Endothelial cell of umbilical vein (primary cell): ENCODE measurements around the gene MBTPS1. TPM values are rescaled to one million over a fixed set of nuclear protein-coding genes. Genes with fewer than 3 reads are reported as not detected.

Source experiments
- BruUV-seq: library from RNA; stranded (reverse); fragments of 400-500 nt; replicated peaks from 2 replicates; lab custom pipeline; 2021; lab: Mats Ljungman, UMichigan
- CTCF ChIA-PET: fragments of 300-600, 350-600 bp; sonication (Branson Sonifier 250); formaldehyde crosslinking; loops from one replicate; lab custom pipeline; 2021; ENCODE audit warnings: antibody characterized with exemption, inconsistent platforms; lab: Charles Lee
- POLR2A ChIA-PET: fragments of 300-600, 350-600 bp; sonication (Branson Sonifier 250); formaldehyde crosslinking; loops from one replicate; lab custom pipeline; 2021; ENCODE audit warnings: antibody characterized with exemption, inconsistent platforms; lab: Charles Lee
- DNase-seq: peaks from one replicate; pipeline ENCODE4 v3.0.0-alpha.2; 2011; ENCODE audit warnings: low read depth, low spot score
- FAIRE-seq: peaks from 2 replicates; lab custom pipeline; 2011; peaks lifted over from hg19 to GRCh38; lab: Jason Lieb, UNC
- H2AFZ ChIP-seq: 2 replicates; pipeline ENCODE4 v1.6.0; 2012; ENCODE audit warnings: low read depth, low read length, control low read depth, inconsistent platforms
- H3K27ac ChIP-seq: 2 replicates; pipeline ENCODE4 v1.5.1; 2011; ENCODE audit warnings: low read depth, mild to moderate bottlenecking, control low read depth, low read length, moderate library complexity; ENCODE audit not compliant: insufficient read depth
- H3K27me3 ChIP-seq, 2 experiments: 2 replicates each; pipeline versions ENCODE4 v1.6.0 to v1.6.1; 2011; ENCODE audit warnings: low read length in 2 of 2, mixed read lengths in 1 of 2; ENCODE audit not compliant: control insufficient read depth in 2 of 2, insufficient read depth in 2 of 2
- H3K36me3 ChIP-seq, 2 experiments: 2 replicates in 1 of 2; 3 replicates in 1 of 2; pipeline ENCODE4 v1.5.1; 2011; ENCODE audit warnings: low read length in 2 of 2, mild to moderate bottlenecking in 1 of 2, moderate library complexity in 1 of 2; ENCODE audit not compliant: control insufficient read depth in 2 of 2, insufficient read depth in 2 of 2; ENCODE audit errors: extremely low read depth in 1 of 2
- H3K4me1 ChIP-seq: 3 replicates; pipeline ENCODE4 v1.5.1; 2011; ENCODE audit warnings: mild to moderate bottlenecking, low read length; ENCODE audit not compliant: control insufficient read depth, insufficient read depth; ENCODE audit errors: extremely low read depth
- H3K4me2 ChIP-seq: 2 replicates; pipeline ENCODE4 v1.6.1; 2011; ENCODE audit warnings: low read length, control low read depth, mixed read lengths; ENCODE audit not compliant: insufficient read depth
- H3K4me3 ChIP-seq, 3 experiments: fragments of 200-600 bp in 1 of 3; sonication (generic), shearing (Covaris generic) in 1 of 3; replicated peaks in 1 of 3; 2 replicates each; pipeline ENCODE4 v1.5.1; 2011 to 2016; ENCODE audit warnings: control low read depth in 3 of 3, low read length in 3 of 3, mild to moderate bottlenecking in 2 of 3, inconsistent platforms in 1 of 3, low read depth in 1 of 3, moderate library complexity in 1 of 3; ENCODE audit not compliant: insufficient read depth in 1 of 3
- H3K79me2 ChIP-seq: 2 replicates; pipeline ENCODE4 v1.6.0; 2012; ENCODE audit warnings: low read length, inconsistent platforms; ENCODE audit not compliant: control insufficient read depth, insufficient read depth
- H3K9ac ChIP-seq: replicated peaks from 2 replicates; pipeline ENCODE3; 2011; ENCODE audit warnings: low read length, control low read depth; ENCODE audit not compliant: insufficient read depth; ENCODE audit errors: extremely low read depth
- H3K9me1 ChIP-seq: replicated peaks from 3 replicates; pipeline ENCODE4 v1.6.0; 2011; ENCODE audit warnings: mild to moderate bottlenecking, low read length; ENCODE audit not compliant: control insufficient read depth, insufficient read depth; ENCODE audit errors: extremely low read depth
- H3K9me3 ChIP-seq: replicated peaks from 2 replicates; pipeline ENCODE4 v1.5.1; 2012; ENCODE audit warnings: low read length, inconsistent platforms; ENCODE audit not compliant: control insufficient read depth, insufficient read depth
- H4K20me1 ChIP-seq: replicated peaks from 2 replicates; pipeline ENCODE3; 2011; ENCODE audit warnings: mild to moderate bottlenecking, low read length; ENCODE audit not compliant: control insufficient read depth, insufficient read depth; ENCODE audit errors: extremely low read depth
- FOS ChIP-seq: IDR thresholded peaks from 2 replicates; pipeline ENCODE4 v1.6.1; 2011; ENCODE audit warnings: mild to moderate bottlenecking, low read length, moderate library complexity, borderline replicate concordance; ENCODE audit not compliant: insufficient read depth
- dilution Hi-C: fragments of 300-500 bp; cut with MboI; formaldehyde crosslinking; loops from one replicate; pipeline ENCODE4 v1.15.0; 2019; ENCODE audit warnings: low sequenced_read_pairs; ENCODE audit not compliant: extremely low pct_ligation_motif_present
- intact Hi-C: fragments of 100-400 bp; cut with micrococcal nuclease; formaldehyde crosslinking; loops from one replicate; pipeline ENCODE4 v1.10.0; 2022
- polyA plus RNA-seq, 4 experiments: library from polyadenylated mRNA; depleted of rRNA in 3 of 4; stranded (reverse) in 3 of 4; unstranded in 1 of 4; fragments of >200 nt; gene quantifications; 2 replicates each; pipeline versions ENCODE4 v1.2.1 to v1.2.3, GENCODE V29; 2011 to 2012; ENCODE audit warnings: missing spikeins in 1 of 4
- total RNA-seq: library from RNA; stranded (reverse); gene quantifications from 2 replicates; pipeline ENCODE4 v1.2.3, GENCODE V29; 2021
- TF ChIP-seq, protein P1 (sequence below), 2 donors: IDR thresholded peaks; 1 replicate in 1 of 2; 2 replicates in 1 of 2; pipeline ENCODE4 v1.5.1; 2011; ENCODE audit warnings: low read length in 2 of 2, mild to moderate bottlenecking in 2 of 2, moderate library complexity in 2 of 2, control low read depth in 1 of 2, inconsistent platforms in 1 of 2, low read depth in 1 of 2; ENCODE audit not compliant: insufficient read depth in 1 of 2; ENCODE audit errors: extremely low read depth in 1 of 2

MBTPS1 gene
- total and polyA plus RNA-seq, 2 donors (not counting 3 experiments of a cell fraction or from before 2014, with no cell fraction given): 82.3 to 99.6 TPM

DNA sequence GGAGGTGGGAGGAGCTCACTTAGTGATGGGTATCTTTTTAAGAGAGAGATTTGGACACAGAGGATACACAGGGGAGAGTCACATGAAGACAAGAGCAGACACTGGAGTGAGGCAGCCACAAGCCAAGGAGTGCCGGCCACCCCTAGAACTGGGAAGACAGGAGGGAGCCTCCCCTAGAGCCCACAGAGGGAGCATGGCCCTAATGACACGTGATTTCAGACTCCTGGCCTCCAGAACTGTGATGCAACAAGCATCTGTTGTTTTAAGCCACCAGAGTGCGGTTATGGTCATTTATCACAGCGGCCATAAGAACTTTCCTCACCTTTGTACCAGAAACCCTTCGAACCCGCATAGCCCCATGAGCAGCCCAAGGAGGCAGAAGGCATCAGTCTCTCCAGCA is 107.5 kb downstream of the MBTPS1 start:
- Histone ChIP-seq H3K4me1 (no peaks in the 10 kb centered on the region), H3K27ac (no peak overlapping the region), H3K4me2 (no peak overlapping the region), H3K36me3 (no peaks in the 10 kb centered on the region), H3K9ac (no peak overlapping the region), H3K9me3 (no peaks in the 10 kb centered on the region), H3K9me1 (no peaks in the 10 kb centered on the region), H3K79me2 (no peaks in the 10 kb centered on the region), H3K27me3 (peaks cover 0 to 1% of the 10 kb centered on the region in 2 experiments), H3K4me3 (no peak overlapping the region), H2AFZ (no peak overlapping the region), H4K20me1 (no peaks in the 10 kb centered on the region)
- no TSS peak for BruUV-seq
- FAIRE-seq (no peak), DNase-seq (no peak)
- POLR2A ChIA-PET: no interaction called here
- dilution Hi-C loops: no loop called here
- intact Hi-C loops: no loop called here
- TF ChIP-seq FOS: no peak
- CTCF ChIA-PET: no interaction called here

DNA sequence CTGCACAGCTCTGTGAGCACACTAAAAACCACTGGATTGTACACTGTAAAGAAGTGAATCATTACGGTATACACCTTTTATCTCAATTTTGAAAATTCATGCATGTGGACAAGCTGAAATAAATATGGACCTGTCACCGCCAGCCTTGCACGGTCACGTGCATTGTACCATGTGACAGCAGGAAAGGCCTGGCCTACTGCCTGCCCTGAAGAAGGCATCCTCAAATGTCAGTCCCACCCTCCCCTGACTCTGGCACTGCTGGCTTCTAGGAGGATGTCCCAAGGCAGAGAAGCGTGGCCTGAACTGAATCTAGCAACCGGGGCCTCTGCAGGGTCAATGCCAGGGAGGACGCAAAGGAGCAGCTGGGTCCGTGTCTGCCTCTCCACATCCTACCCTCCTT is 108.8 kb downstream of the MBTPS1 start:
- no peak for DNase-seq
- Histone ChIP-seq H3K27me3 (peaks cover 0 to 1% of the 10 kb centered on the region in 2 experiments), H3K4me2 (no peak overlapping the region), H3K9me3 (no peaks in the 10 kb centered on the region), H3K4me3 (no peak overlapping the region), H3K79me2 (no peaks in the 10 kb centered on the region), H3K9ac (no peak overlapping the region), H2AFZ (no peak overlapping the region), H3K9me1 (no peaks in the 10 kb centered on the region), H3K4me1 (no peaks in the 10 kb centered on the region), H4K20me1 (no peaks in the 10 kb centered on the region), H3K36me3 (no peaks in the 10 kb centered on the region), H3K27ac (no peak overlapping the region)
- intact Hi-C loops (no loop called here), dilution Hi-C loops (no loop called here)
- TF ChIP-seq, protein P1, sequence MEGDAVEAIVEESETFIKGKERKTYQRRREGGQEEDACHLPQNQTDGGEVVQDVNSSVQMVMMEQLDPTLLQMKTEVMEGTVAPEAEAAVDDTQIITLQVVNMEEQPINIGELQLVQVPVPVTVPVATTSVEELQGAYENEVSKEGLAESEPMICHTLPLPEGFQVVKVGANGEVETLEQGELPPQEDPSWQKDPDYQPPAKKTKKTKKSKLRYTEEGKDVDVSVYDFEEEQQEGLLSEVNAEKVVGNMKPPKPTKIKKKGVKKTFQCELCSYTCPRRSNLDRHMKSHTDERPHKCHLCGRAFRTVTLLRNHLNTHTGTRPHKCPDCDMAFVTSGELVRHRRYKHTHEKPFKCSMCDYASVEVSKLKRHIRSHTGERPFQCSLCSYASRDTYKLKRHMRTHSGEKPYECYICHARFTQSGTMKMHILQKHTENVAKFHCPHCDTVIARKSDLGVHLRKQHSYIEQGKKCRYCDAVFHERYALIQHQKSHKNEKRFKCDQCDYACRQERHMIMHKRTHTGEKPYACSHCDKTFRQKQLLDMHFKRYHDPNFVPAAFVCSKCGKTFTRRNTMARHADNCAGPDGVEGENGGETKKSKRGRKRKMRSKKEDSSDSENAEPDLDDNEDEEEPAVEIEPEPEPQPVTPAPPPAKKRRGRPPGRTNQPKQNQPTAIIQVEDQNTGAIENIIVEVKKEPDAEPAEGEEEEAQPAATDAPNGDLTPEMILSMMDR (IDR thresholded peaks at IDR 0.05; ENCODE audit: extremely low read depth in 1 of 2, insufficient read depth in 1 of 2, low read depth in 1 of 2, low read length in 2 of 2): no peak
- BruUV-seq: no TSS peak
- FAIRE-seq: no peak
- ChIA-PET POLR2A (no interaction called here), CTCF (interaction anchor here (0.7 kb wide), 2 partner anchors 428 to 1368 kb away, joined by 3 to 4 read pairs; no protein-coding TSS in a partner anchor)
